WTC11 (cell line): ENCODE results near the gene AGO4. TPM values are rescaled to one million over a fixed set of nuclear protein-coding genes. Genes with fewer than 3 reads are reported as not detected.
"Not testable (repeated sequence)": the region's sequence is repeated elsewhere in the genome, so short reads cannot be mapped to it uniquely, and the experiment has no call there.

Experiments used
- ATAC-seq: fragments of 200-7000 bp; cut with Tn5 transposase; 2 replicates; pipeline ENCODE4 v1.10.0; 2021; ENCODE audit warnings: mild to moderate bottlenecking, moderate library complexity
- CTCF ChIA-PET: fragments of 300-600 bp; sonication (Branson Sonifier 250); formaldehyde crosslinking; loops from one replicate; lab custom pipeline; 2021; ENCODE audit warnings: antibody characterized with exemption; lab: Charles Lee
- POLR2A ChIA-PET: fragments of 350-600 bp; sonication (Branson Sonifier 250); formaldehyde crosslinking; loops from one replicate; lab custom pipeline; 2021; ENCODE audit warnings: antibody characterized with exemption; lab: Charles Lee
- DNase-seq: peaks from one replicate; pipeline ENCODE4 v3.0.0; 2021; ENCODE audit warnings: low spot score
- H3K27ac Mint-ChIP-seq: 2 replicates; pipeline ENCODE4 v1.8.0; 2021; ENCODE audit warnings: mixed read lengths
- H3K27me3 Mint-ChIP-seq: 2 replicates; pipeline ENCODE4 v1.8.0; 2021; ENCODE audit warnings: low read depth, mild to moderate bottlenecking, moderate library complexity, mixed read lengths
- H3K36me3 Mint-ChIP-seq: 2 replicates; pipeline ENCODE4 v1.8.0; 2021; ENCODE audit warnings: mixed read lengths
- H3K4me1 Mint-ChIP-seq: 2 replicates; pipeline ENCODE4 v1.8.0; 2022; ENCODE audit warnings: mixed read lengths
- H3K4me3 Mint-ChIP-seq: 2 replicates; pipeline ENCODE4 v1.8.0; 2021; ENCODE audit warnings: mild to moderate bottlenecking, moderate library complexity, mixed read lengths
- H3K9me3 Mint-ChIP-seq: 2 replicates; pipeline ENCODE4 v1.8.0; 2021; ENCODE audit warnings: mixed read lengths
- CREM ChIP-seq: sonication (generic); formaldehyde crosslinking; IDR thresholded peaks from 2 replicates; pipeline ENCODE4 v1.8.1; 2022; ENCODE audit warnings: mild to moderate bottlenecking, missing genetic modification reagents, moderate library complexity
- FOXJ3 ChIP-seq: sonication (generic); formaldehyde crosslinking; IDR thresholded peaks from 2 replicates; pipeline ENCODE4 v1.9.0; 2021; ENCODE audit warnings: missing genetic modification reagents, mild to moderate bottlenecking, borderline replicate concordance
- NR1H2 ChIP-seq: sonication (generic); formaldehyde crosslinking; IDR thresholded peaks from 2 replicates; pipeline ENCODE4 v1.9.0; 2021; ENCODE audit warnings: mild to moderate bottlenecking, moderate library complexity, missing genetic modification reagents
- SMAD4 ChIP-seq: sonication (generic); formaldehyde crosslinking; IDR thresholded peaks from 2 replicates; pipeline ENCODE4 v1.8.0; 2022; ENCODE audit warnings: mild to moderate bottlenecking, missing genetic modification reagents
- ZNF138 ChIP-seq: sonication (generic); formaldehyde crosslinking; conservative IDR thresholded peaks from 2 replicates; pipeline ENCODE4 v1.8.1; 2022; ENCODE audit warnings: mild to moderate bottlenecking, moderate library complexity, missing genetic modification reagents
- ZNF317 ChIP-seq: sonication (generic); formaldehyde crosslinking; IDR thresholded peaks from 2 replicates; pipeline ENCODE4 v1.8.1; 2023; ENCODE audit warnings: low read depth, mild to moderate bottlenecking, moderate library complexity, missing genetic modification reagents, borderline replicate concordance
- total RNA-seq: library from RNA; stranded (reverse); gene quantifications from 3 replicates; pipeline ENCODE4 v1.2.3, GENCODE V29; 2021
- TF ChIP-seq, protein P1 (sequence below): sonication (generic); formaldehyde crosslinking; IDR thresholded peaks from 2 replicates; pipeline ENCODE4 v1.8.0; 2023; ENCODE audit warnings: missing genetic modification reagents
- TF ChIP-seq, protein P2 (sequence below): sonication (generic); formaldehyde crosslinking; IDR thresholded peaks from 2 replicates; pipeline ENCODE4 v1.8.0; 2022; ENCODE audit warnings: missing genetic modification reagents
- TF ChIP-seq, protein P3 (sequence below): fragments of 250-450 bp; sonication (Bioruptor Pico); IDR thresholded peaks from 2 replicates; pipeline ENCODE4 v1.8.0; 2021; ENCODE audit warnings: mild to moderate bottlenecking
- TF ChIP-seq, protein P4 (sequence below): sonication (generic); formaldehyde crosslinking; IDR thresholded peaks from 2 replicates; pipeline ENCODE4 v1.8.1; 2023; ENCODE audit warnings: mild to moderate bottlenecking, missing genetic modification reagents, moderate library complexity
- TF ChIP-seq, protein P5 (sequence below): fragments of 250-450 bp; sonication (Bioruptor Pico); IDR thresholded peaks from 2 replicates; pipeline ENCODE4 v1.9.0; 2021; ENCODE audit warnings: mild to moderate bottlenecking, borderline replicate concordance
- TF ChIP-seq, protein P6 (sequence below): sonication (generic); formaldehyde crosslinking; IDR thresholded peaks from 2 replicates; pipeline ENCODE4 v1.8.0; 2022; ENCODE audit warnings: mild to moderate bottlenecking, missing genetic modification reagents

Gene AGO4
- total RNA-seq, 1 experiment from 2014 or later: 8.7 TPM

DNA sequence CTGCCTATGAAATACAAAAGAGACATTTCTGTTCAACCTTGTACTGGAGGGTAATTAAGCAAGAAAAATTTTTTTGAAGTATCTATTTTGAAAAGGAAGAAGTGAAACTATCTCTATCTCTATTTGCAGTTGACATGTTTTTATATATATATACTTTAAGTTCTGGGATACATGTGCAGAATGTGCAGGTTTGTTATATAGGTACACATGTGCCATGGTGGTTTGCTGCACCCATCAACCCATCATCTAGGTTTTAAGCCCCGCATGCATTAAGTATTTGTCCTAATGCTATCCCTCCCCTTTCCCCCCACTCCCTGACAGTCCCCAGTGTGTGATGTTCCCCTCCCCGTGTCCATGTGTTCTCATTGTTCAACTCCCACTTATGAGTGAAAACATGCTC, 9.8 kb upstream of the AGO4 start:
- POLR2A ChIA-PET, DNase-seq, H3K4me1 Mint-ChIP-seq, ATAC-seq, H3K27ac Mint-ChIP-seq, CTCF ChIA-PET, H3K4me3 Mint-ChIP-seq, H3K27me3 Mint-ChIP-seq, H3K36me3 Mint-ChIP-seq, H3K9me3 Mint-ChIP-seq: not testable (repeated sequence)

DNA sequence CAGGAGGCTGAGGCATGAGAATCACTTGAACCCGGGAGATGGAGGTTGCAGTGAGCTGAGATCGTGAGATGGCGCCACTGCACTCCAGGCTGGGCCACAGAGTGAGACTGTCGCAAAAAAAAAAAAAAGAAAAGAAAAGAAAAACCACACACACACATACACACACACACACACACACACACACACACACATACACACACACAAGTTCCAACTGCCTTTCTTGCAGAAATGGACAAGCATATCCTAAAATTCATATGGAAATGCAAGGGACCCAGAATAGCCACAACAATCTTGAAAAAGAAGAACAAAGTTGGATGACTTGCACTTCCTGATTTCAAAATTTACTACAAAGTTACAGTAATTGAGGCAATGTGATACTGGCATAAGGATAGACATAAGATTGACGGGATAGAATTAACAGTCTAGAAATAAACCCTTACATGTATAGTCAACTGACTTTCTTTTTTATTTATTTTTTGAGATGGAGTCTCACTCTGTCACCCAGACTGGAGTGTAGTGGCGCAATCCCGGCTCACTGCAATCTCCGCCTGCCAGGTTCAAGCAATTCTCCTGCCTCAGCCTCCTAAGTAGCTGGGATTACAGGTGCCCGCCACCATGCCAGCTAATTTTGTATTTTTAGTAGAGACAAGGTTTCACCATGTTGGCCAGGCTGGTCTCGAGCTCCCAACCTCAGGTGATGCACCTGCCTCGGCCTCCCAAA, 7.5 kb upstream of the AGO4 start:
- POLR2A ChIA-PET, H3K27ac Mint-ChIP-seq, ATAC-seq, H3K9me3 Mint-ChIP-seq, DNase-seq, H3K4me1 Mint-ChIP-seq, H3K36me3 Mint-ChIP-seq, H3K4me3 Mint-ChIP-seq, H3K27me3 Mint-ChIP-seq: not testable (repeated sequence)
- CTCF ChIA-PET: interaction anchor here (0.6 kb wide), 1 partner anchor 58 kb away, joined by 3 read pairs; no protein-coding TSS in a partner anchor

DNA sequence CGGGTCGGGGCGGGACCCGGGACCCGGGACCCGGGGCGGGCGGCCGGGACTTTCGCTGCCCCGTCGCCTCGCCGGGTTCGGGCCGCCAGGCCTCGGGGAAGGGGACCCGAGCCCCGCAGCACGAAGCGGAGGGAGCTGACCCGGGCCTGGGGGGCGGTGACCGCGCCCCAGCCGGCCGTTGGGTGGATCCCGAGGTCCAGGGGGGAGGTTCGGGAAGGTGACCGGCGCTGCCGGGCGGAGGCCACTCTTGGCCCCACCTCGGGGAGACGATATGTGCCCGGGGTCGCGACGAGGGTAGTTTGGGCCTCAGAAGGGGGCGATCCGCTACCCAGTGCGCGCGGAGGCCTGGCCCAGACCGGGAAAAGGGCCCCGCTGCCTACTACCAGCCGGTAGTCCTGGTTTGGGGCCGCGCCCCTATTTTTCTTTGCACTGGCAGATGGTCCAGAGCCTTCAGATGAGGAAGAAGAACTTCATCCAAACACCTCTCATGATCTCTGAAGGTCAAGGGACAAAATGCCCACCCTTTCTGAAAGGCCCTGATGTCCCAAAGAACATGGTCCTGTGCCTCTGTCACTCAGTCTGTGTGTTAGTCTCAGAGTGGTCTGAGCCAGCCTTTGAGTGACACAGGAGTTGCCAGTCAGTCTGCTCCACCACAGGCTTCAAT, 766 bp downstream of the AGO4 start:
- Mint-ChIP-seq H3K9me3 (no peaks in the 10 kb centered on the region), H3K36me3 (no peaks in the 10 kb centered on the region), H3K4me3 (peak overlapping the region; percentile 87), H3K27me3 (no peaks in the 10 kb centered on the region; the same call in 1 of the 2 replicates), H3K27ac (no peak overlapping the region), H3K4me1 (peaks cover 11% of the 10 kb centered on the region)
- DNase-seq (peak; percentile 38), ATAC-seq (peak; percentile 48)
- ChIA-PET POLR2A (interaction anchor here (0.6 kb wide), 1 partner anchor 441 kb away, joined by 4 read pairs; no protein-coding TSS in a partner anchor), CTCF (no interaction called here)
- TF ChIP-seq NR1H2: no peak
- TF ChIP-seq, protein P1, sequence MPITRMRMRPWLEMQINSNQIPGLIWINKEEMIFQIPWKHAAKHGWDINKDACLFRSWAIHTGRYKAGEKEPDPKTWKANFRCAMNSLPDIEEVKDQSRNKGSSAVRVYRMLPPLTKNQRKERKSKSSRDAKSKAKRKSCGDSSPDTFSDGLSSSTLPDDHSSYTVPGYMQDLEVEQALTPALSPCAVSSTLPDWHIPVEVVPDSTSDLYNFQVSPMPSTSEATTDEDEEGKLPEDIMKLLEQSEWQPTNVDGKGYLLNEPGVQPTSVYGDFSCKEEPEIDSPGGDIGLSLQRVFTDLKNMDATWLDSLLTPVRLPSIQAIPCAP (CRISPR knock-in tag): no peak
- TF ChIP-seq, protein P2, sequence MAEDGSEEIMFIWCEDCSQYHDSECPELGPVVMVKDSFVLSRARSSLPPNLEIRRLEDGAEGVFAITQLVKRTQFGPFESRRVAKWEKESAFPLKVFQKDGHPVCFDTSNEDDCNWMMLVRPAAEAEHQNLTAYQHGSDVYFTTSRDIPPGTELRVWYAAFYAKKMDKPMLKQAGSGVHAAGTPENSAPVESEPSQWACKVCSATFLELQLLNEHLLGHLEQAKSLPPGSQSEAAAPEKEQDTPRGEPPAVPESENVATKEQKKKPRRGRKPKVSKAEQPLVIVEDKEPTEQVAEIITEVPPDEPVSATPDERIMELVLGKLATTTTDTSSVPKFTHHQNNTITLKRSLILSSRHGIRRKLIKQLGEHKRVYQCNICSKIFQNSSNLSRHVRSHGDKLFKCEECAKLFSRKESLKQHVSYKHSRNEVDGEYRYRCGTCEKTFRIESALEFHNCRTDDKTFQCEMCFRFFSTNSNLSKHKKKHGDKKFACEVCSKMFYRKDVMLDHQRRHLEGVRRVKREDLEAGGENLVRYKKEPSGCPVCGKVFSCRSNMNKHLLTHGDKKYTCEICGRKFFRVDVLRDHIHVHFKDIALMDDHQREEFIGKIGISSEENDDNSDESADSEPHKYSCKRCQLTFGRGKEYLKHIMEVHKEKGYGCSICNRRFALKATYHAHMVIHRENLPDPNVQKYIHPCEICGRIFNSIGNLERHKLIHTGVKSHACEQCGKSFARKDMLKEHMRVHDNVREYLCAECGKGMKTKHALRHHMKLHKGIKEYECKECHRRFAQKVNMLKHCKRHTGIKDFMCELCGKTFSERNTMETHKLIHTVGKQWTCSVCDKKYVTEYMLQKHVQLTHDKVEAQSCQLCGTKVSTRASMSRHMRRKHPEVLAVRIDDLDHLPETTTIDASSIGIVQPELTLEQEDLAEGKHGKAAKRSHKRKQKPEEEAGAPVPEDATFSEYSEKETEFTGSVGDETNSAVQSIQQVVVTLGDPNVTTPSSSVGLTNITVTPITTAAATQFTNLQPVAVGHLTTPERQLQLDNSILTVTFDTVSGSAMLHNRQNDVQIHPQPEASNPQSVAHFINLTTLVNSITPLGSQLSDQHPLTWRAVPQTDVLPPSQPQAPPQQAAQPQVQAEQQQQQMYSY (CRISPR knock-in tag): no peak
- no peak for TF ChIP-seq ZNF138 (CRISPR knock-in tag)
- TF ChIP-seq FOXJ3: no peak
- 0 out of 2 replicates have a peak, but pooled peaks have one; percentile 14 for TF ChIP-seq CREM (CRISPR knock-in tag)
- TF ChIP-seq, protein P3, sequence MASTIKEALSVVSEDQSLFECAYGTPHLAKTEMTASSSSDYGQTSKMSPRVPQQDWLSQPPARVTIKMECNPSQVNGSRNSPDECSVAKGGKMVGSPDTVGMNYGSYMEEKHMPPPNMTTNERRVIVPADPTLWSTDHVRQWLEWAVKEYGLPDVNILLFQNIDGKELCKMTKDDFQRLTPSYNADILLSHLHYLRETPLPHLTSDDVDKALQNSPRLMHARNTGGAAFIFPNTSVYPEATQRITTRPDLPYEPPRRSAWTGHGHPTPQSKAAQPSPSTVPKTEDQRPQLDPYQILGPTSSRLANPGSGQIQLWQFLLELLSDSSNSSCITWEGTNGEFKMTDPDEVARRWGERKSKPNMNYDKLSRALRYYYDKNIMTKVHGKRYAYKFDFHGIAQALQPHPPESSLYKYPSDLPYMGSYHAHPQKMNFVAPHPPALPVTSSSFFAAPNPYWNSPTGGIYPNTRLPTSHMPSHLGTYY: no peak
- TF ChIP-seq SMAD4 (CRISPR knock-in tag): no peak
- TF ChIP-seq, protein P4, sequence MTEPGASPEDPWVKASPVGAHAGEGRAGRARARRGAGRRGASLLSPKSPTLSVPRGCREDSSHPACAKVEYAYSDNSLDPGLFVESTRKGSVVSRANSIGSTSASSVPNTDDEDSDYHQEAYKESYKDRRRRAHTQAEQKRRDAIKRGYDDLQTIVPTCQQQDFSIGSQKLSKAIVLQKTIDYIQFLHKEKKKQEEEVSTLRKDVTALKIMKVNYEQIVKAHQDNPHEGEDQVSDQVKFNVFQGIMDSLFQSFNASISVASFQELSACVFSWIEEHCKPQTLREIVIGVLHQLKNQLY: no peak
- TF ChIP-seq ZNF317: no peak
- TF ChIP-seq, protein P5, sequence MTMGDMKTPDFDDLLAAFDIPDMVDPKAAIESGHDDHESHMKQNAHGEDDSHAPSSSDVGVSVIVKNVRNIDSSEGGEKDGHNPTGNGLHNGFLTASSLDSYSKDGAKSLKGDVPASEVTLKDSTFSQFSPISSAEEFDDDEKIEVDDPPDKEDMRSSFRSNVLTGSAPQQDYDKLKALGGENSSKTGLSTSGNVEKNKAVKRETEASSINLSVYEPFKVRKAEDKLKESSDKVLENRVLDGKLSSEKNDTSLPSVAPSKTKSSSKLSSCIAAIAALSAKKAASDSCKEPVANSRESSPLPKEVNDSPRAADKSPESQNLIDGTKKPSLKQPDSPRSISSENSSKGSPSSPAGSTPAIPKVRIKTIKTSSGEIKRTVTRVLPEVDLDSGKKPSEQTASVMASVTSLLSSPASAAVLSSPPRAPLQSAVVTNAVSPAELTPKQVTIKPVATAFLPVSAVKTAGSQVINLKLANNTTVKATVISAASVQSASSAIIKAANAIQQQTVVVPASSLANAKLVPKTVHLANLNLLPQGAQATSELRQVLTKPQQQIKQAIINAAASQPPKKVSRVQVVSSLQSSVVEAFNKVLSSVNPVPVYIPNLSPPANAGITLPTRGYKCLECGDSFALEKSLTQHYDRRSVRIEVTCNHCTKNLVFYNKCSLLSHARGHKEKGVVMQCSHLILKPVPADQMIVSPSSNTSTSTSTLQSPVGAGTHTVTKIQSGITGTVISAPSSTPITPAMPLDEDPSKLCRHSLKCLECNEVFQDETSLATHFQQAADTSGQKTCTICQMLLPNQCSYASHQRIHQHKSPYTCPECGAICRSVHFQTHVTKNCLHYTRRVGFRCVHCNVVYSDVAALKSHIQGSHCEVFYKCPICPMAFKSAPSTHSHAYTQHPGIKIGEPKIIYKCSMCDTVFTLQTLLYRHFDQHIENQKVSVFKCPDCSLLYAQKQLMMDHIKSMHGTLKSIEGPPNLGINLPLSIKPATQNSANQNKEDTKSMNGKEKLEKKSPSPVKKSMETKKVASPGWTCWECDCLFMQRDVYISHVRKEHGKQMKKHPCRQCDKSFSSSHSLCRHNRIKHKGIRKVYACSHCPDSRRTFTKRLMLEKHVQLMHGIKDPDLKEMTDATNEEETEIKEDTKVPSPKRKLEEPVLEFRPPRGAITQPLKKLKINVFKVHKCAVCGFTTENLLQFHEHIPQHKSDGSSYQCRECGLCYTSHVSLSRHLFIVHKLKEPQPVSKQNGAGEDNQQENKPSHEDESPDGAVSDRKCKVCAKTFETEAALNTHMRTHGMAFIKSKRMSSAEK: no peak
- TF ChIP-seq, protein P6, sequence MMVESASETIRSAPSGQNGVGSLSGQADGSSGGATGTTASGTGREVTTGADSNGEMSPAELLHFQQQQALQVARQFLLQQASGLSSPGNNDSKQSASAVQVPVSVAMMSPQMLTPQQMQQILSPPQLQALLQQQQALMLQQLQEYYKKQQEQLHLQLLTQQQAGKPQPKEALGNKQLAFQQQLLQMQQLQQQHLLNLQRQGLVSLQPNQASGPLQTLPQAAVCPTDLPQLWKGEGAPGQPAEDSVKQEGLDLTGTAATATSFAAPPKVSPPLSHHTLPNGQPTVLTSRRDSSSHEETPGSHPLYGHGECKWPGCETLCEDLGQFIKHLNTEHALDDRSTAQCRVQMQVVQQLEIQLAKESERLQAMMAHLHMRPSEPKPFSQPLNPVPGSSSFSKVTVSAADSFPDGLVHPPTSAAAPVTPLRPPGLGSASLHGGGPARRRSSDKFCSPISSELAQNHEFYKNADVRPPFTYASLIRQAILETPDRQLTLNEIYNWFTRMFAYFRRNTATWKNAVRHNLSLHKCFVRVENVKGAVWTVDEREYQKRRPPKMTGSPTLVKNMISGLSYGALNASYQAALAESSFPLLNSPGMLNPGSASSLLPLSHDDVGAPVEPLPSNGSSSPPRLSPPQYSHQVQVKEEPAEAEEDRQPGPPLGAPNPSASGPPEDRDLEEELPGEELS (CRISPR knock-in tag): 0 out of 2 replicates have a peak, but pooled peaks have one; percentile 26
